NAMALWA (cell line): Measurements from ENCODE around the gene SLC10A3.
A peak's percentile ranks its signal among the peaks of the same experiment; 100 is the strongest.

Experiments used
- DNase-seq: peaks from one replicate; pipeline ENCODE4 v3.0.0-alpha.2; 2015; ENCODE audit warnings: low spot score

Gene SLC10A3

GRCh38 chrX:154462396-154462795, 28.0 kb downstream of the SLC10A3 start:
- no peak for DNase-seq

- no peak for DNase-seq
Observed at GRCh38 chrX:154460326-154460725, 30.1 kb downstream of the SLC10A3 start.

- no peak for DNase-seq
Observed at GRCh38 chrX:154459832-154460231, 30.6 kb downstream of the SLC10A3 start.

GRCh38 chrX:154458954-154459778, 31.3 kb downstream of the SLC10A3 start:
- peak; percentile 48 for DNase-seq

- peak; percentile 39 for DNase-seq
Observed at GRCh38 chrX:154458116-154458953, 32.1 kb downstream of the SLC10A3 start, which contains the start of gene PLXNA3. PLXNA3 (plus strand) TSS chrX:154458281; CDS start chrX:154460184, 1,903 bp downstream.

GRCh38 chrX:154457491-154458115, 32.8 kb downstream of the SLC10A3 start:
- peak; percentile 60 for DNase-seq

- DNase-seq = no peak
Observed at GRCh38 chrX:154452823-154453222, 37.6 kb downstream of the SLC10A3 start.

- DNase-seq = no peak
Observed at GRCh38 chrX:154450312-154450711, 40.1 kb downstream of the SLC10A3 start.

- no peak for DNase-seq
Observed at GRCh38 chrX:154449618-154450017, 40.8 kb downstream of the SLC10A3 start.

GRCh38 chrX:154448484-154448883, 41.9 kb downstream of the SLC10A3 start:
- DNase-seq = no peak

- DNase-seq = no peak
Observed at GRCh38 chrX:154446430-154446829, 44.0 kb downstream of the SLC10A3 start.

- no peak for DNase-seq
Observed at GRCh38 chrX:154445776-154446175, 44.7 kb downstream of the SLC10A3 start.

- no peak for DNase-seq
Observed at GRCh38 chrX:154444755-154445246, 45.6 kb downstream of the SLC10A3 start.

GRCh38 chrX:154443992-154444754, 46.3 kb downstream of the SLC10A3 start, which contains the start of gene FAM50A:
FAM50A (plus strand) TSS chrX:154444141; CDS start chrX:154444236, 95 bp downstream.
- peak; percentile 36 for DNase-seq

GRCh38 chrX:154443479-154443910, 46.9 kb downstream of the SLC10A3 start:
- DNase-seq = no peak

- no peak for DNase-seq
Observed at GRCh38 chrX:154441984-154442707, 48.3 kb downstream of the SLC10A3 start.

- DNase-seq = no peak
Observed at GRCh38 chrX:154441564-154441963, 48.9 kb downstream of the SLC10A3 start.

GRCh38 chrX:154440623-154441357, 49.6 kb downstream of the SLC10A3 start:
- DNase-seq = no peak

- no peak for DNase-seq
Observed at GRCh38 chrX:154439841-154440240, 50.6 kb downstream of the SLC10A3 start.
